GM18868 (cell line): ENCODE measurements around the gene CPA5.
"Not testable (repeated sequence)": the region's sequence is repeated elsewhere in the genome, so short reads cannot be mapped to it uniquely, and the experiment has no call there.

Experiments used
- ATAC-seq: cut with Tn5 transposase; IDR thresholded peaks from one replicate; pipeline ENCODE4 v1.9.1; 2021; ENCODE audit warnings: mild to moderate bottlenecking, moderate library complexity; ENCODE audit not compliant: unreplicated experiment

Gene CPA5

DNA sequence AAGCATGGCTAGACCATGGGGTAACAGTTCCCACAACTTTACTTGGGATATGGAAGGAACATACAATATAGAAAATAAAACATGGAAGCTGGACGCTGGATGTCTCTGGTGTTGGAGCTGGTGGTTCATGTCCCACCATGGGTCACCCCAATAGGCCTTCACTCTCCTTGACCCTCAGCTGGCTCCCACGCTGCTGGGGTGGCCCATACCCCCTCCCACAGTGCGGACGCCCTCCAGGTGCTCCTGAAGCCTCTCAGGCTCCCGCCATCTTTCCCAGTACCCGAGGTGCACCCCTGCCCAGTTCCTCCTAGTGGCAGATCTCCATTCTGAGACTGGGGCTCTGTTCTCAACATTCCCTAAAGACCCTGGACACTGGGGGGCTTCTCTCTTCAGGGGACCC, 29.9 kb downstream of the CPA5 start:
- no peak for ATAC-seq

DNA sequence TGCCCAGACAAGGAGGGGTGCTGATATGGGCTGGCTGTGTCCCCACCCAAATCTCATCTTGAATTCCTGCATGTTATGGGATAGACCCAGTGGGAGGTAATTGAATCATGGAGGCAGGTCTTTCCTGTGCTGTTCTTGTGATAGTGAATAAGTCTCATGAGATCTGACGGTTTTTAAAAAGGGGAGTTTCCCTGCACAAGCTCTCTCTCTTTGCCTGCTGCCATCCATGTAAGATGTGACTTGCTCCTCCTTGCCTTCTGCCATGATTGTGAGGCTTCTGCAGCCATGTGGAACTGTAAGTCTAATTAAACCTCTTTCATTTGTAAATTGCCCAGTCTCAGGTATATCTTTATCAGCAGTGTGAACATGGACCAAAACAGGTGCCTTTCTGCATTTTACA, 31.8 kb downstream of the CPA5 start:
- ATAC-seq = not testable (repeated sequence)

DNA sequence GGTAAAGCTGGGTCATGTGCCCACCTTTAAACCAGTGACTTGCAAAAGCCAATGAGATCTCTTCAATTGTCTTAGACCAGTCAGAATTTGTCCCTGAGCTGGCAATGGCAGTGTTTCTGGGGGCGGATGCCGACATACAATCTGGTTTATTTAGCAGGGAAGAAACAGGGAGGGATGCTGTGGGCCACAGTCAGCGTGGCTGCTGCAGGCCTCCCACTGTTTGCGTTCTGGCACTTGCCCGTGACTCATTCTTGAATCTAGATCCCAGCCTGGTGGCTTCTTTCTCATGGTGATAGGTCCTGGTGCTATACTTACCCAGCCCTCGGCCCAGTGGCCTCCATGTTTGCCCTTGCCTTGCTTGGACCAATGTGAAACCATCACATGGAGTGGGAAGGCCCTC, 32.6 kb downstream of the CPA5 start:
- ATAC-seq = no peak

DNA sequence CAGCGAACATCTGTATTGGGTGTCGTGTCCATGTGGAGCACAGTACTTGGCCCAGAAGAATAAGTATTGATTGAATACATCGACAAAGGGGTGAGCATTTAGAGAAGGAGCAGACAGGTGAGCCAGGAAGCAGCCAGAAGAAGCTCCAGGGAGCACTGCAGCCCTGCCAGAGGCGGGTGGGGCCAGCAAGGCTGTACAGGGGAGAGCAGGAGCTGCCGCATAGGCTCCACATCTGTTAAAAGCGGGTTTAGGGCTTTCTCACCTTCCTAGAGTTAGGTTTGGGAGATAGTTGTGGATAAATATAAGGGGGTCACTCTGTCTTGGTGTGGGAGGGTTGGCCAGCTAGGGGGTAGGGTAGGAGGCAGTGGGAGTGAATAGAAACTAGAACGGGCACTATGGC, 34.4 kb downstream of the CPA5 start:
- no peak for ATAC-seq

DNA sequence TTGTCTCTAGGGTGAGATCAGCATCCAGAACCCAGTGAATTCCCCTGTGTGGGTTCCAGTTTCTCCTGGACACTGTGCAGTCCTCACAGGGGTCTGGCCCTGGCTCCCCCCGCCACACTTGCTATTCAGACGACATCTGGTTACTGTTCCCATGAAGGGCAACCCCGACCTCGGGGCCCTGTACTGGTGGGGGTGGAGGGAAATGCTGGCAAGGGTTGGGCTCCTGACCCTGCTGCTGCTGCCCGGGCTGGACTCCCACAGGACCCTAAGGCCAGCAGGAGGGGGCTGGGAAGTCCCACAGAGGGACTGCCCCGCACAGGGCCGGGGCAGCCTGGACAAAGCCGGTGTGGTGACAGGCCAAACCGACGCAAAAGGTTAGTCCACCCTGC, 34.9 kb downstream of the CPA5 start:
- no peak for ATAC-seq

DNA sequence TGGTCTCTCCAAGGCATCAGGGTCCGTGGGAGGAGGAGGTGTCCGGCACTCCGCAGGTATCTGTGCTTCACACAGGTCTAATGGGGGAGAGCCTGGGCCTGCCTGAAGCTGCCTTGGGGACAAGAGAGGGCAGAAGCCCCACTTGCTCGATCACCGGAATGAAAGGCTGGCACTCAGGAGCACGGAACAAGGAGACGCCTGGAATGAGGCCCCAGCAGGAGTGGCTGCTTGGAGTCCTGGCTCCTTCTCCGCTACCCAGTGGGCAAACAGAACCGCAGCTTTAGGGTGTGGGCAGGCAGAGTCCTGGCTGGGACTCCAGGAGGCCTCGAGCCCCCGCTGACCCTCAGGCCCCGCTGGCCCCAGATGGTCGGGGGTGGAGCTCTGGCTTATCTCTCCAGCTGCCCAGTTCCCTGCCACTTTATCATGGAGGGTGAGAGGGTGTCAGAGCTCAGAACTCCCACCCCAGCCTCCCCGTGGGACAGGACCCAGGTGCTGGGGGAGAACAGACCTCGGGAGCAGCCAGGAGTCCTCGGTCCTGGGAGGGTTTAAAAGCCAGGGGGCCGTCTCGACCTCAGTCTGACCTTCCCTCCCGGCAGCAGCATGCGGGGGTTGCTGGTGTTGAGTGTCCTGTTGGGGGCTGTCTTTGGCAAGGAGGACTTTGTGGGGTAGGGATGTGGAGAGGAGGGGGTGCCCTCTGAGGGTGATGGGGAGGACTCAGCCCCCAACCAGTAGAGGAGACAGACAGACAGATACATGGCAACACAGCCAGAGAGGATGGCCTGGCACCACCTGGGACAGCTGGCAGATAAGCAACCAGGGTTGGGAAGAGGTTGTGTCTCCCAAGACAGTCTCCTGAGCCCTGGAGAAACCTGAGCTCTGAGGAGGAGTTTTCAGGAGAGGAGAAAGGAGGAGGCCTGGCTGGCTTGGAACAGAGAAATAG, 35.6 kb downstream of the CPA5 start, which contains the start of gene CPA1:
CPA1 (plus strand) TSS at position 574 of the 940 bp plus-strand sequence; CDS start at position 601, 27 bp downstream.
- ATAC-seq = no peak

DNA sequence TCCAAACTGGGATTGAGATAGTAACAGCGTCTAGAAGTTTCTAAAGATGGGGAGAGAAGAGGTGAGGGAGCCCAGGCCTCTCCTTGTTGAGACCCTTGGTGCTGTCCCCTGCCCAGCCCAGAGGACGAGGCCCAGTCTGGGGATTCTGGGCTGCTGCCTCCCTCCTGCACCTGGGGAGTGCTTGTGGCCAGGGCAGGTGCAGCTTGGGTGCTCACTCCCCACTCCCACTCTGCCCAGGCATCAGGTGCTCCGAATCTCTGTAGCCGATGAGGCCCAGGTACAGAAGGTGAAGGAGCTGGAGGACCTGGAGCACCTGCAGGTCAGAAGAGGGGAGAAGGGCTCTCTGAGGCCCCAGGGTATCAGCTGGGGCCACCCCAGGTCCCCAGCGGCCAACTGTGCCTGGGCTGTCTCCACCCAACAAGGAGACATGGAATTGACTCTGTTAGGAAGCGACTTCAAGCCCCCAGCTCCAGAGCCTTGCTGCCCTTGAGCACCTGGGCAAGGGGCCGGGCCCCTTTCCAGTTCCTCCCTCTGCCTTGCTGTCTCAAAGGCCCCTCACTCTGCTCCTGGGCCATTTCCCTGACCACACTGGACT, 36.3 kb downstream of the CPA5 start:
- ATAC-seq = no peak

DNA sequence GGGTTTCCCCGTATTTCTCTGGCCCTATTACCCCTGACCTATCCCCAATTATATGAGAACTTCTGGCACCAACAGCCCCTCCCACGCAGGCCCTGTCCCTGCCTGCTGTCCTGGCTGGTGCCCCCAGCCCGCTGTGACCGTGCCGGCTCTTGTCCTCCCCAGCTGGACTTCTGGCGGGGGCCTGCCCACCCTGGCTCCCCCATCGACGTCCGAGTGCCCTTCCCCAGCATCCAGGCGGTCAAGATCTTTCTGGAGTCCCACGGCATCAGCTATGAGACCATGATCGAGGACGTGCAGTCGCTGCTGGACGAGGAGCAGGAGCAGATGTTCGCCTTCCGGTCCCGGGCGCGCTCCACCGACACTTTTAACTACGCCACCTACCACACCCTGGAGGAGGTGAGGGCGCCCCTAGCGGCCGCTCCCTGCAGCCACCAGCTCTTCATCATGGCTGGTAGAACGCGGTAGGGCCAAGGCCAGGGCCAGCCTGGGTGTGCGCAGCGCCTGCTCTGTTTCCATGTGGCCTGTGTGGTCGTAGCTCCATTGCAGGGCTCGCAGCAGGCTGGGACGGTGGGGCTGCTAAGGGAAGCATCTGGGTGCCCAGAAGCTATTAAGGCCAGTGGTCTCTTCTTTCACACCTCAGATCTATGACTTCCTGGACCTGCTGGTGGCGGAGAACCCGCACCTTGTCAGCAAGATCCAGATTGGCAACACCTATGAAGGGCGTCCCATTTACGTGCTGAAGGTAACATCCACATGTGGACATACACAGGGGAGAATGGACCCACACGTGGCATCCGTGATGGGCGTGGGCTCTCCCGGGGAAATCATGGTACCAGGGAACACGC, 37.1 kb downstream of the CPA5 start:
- no peak for ATAC-seq

DNA sequence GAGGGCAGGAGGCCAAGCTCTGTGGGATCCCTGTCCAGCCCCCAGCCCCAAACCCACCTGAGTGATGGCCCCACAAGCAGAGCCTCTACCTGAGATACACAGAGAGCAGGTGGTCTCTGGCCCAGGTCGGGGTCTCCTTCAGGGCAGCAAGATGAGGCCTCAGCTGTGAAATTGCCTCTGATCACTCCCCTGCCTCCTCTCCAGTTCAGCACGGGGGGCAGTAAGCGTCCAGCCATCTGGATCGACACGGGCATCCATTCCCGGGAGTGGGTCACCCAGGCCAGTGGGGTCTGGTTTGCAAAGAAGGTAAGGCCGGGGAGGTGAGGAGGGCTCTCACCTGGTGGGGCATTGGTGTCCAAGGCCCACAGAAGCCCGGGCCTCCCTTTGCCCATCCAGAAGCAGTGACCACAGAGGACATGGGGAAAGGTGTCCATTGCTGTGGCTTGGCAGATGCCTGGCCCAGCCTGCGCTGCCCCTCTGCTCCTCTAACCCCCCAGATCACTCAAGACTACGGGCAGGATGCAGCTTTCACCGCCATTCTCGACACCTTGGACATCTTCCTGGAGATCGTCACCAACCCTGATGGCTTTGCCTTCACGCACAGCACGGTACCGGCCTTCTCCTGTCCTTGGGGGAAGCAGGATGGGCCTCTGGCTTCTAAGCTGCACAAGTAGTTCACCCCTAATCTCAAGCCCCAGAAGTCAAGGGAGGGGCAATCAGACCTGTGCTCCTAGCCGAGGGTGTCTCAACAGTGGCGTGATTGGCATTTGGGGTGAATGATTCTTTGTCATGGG, 38.8 kb downstream of the CPA5 start:
- no peak for ATAC-seq

DNA sequence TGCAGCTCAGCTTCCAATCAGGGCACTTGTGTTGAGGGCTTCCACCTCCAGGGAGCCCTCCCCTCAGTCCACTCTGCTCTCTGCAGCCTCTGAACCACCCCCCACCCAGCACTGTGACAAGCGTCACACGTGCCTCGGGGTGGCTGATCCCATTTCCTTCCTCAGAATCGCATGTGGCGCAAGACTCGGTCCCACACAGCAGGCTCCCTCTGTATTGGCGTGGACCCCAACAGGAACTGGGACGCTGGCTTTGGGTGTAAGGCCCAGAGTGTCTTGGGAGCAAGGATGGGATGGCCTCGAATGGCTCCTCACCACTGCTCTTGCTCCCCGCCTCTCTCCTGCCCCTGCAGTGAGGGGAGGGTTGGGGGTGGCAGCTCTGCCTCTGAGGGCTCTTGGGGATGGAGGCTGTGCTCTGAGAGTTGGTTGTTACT, 39.8 kb downstream of the CPA5 start:
- no peak for ATAC-seq

DNA sequence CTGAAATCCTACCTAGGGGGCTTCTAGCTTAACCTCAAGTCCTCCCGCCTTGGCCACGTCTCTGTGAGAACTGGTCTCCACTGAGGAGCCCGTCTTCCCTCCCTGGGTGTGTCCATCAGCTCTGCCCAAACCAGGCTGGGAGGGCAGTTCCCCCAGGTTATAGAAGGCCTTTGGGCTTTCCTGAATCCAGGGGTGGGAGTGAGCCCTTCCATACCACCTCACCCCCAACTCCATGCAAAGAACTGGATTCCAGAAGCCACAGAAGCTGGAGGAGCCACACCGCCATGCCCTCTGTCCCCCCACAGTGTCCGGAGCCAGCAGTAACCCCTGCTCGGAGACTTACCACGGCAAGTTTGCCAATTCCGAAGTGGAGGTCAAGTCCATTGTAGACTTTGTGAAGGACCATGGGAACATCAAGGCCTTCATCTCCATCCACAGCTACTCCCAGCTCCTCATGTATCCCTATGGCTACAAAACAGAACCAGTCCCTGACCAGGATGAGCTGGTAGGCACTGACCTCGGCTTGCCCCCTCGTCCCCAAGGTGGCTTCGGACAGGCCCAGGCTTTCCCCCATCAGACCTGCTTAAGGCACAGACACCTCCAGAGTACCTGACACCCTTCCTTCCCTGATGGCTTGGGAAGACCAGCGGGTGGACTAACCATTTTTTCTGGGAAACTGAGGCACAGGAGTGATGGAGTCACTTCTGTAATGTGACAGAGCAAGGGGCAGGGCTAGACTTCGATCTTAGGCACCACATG, 40.4 kb downstream of the CPA5 start:
- no peak for ATAC-seq

DNA sequence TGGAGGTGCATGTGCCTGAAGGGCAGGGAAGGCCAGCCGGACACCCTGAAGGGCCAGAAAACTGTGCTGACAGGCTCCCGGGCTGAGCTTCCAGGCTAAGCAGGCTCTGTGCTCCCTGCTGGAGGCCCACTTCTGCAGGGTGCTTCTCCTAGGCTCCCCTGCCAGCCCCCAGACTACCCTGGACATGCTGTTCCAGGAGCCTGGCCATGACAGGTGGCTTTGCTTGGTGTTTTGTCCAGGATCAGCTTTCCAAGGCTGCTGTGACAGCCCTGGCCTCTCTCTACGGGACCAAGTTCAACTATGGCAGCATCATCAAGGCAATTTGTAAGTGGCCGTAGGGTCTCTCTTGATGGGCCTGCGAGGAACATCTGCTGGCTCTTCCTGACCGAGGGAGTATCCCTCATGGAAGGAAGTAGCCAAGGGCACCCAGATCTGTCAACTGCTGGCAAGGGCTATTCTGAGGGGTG, 41.0 kb downstream of the CPA5 start:
- ATAC-seq = no peak

DNA sequence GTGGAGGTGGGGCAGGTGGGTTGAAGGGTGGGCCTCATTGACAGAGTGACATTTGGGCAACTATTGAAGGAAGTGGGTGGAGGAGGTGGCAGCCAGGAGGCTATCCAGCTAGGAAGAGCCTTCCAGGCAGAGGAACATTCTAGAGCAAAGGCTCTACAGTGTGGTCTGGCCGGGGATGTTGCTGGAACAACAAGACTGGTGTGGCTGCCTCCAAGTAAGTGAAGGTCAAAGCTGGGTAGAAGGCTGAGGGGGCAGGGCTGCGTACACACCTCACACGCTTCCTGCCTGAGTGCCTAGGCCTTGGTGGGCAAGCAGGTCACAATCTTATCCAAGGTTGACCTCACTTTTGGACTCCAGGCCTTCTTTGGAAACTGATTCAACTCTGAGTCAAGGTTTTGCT, 42.3 kb downstream of the CPA5 start:
- no peak for ATAC-seq

DNA sequence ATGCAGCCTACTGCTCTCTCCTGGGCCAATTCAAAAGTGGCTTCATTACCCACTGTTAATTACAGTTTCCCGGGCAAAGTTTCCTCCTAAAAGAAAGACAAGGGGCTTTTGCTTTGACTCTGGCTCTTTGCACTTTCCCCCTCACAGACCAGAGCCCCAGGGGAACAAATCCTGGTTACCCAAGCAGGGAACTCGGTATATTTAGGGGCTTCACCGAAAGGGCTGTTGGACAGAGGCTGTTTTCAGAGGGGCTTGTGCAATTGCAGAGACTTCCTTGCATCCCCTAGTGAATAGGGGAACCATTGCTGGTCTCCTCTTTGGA, 42.7 kb downstream of the CPA5 start:
- ATAC-seq = no peak

DNA sequence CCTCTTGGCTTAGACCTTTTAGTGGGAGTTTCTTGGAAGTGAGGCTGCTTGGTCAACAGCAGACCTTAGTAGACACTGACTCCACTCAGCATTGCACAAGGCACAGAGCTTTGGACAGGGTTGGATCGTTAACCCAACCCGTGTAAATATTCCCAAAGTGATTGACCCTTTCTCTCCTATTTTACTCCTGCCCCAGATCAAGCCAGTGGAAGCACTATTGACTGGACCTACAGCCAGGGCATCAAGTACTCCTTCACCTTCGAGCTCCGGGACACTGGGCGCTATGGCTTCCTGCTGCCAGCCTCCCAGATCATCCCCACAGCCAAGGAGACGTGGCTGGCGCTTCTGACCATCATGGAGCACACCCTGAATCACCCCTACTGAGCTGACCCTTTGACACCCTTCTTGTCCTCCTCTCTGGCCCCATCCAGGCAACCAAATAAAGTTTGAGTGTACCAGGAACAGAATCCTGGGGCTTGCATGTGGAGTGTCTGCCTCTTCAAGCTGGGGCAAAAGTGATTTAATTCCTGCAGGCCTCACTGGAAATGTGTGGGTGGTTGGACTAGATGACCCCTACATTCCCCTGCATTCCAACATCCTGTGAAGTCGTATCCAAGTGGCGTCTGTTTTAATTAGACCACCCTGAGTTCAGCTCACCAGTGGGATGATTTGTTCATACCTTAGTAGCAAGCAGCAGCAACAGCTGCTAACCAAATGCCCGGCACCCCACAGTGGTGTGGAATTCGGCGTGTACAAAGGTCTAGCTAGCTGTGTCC, 43.2 kb downstream of the CPA5 start:
- no peak for ATAC-seq

DNA sequence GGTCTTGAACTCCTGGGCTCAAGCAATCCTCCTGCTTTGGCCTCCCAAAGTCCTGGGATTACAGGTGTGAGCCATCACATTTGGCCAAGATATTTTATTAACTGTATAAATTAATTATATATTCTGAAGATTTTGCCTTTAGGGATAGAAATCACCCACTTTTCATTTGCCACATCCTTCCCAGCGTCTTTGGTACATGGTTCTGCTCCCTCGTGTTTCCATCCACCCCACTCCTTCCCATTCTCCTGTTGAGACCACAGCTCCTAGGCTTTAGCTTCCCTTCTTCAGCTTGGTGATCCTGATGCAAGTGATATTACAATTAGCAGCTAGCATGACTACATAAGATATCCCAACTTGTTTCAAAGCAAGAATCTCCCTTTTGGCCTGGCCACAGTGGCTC, 44.1 kb downstream of the CPA5 start:
- ATAC-seq = no peak

DNA sequence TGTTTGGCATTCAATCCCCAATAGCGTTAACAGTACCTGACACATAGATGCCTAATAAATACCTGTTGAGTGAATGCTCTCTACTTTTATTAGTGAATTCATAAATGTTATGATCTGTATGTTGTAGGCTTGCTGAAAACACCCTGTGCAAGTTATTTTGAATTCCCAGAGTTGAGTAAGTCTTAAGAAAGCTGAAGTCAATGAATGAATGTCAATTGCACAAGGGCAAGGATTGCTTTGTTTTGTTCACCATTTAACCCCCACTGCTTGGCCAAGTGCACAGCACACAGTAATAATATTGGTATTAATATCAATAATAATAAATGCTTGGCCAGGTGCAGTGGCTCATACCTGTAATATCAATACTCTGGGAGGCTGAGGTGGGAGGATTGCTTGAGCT, 45.9 kb downstream of the CPA5 start:
- no peak for ATAC-seq

DNA sequence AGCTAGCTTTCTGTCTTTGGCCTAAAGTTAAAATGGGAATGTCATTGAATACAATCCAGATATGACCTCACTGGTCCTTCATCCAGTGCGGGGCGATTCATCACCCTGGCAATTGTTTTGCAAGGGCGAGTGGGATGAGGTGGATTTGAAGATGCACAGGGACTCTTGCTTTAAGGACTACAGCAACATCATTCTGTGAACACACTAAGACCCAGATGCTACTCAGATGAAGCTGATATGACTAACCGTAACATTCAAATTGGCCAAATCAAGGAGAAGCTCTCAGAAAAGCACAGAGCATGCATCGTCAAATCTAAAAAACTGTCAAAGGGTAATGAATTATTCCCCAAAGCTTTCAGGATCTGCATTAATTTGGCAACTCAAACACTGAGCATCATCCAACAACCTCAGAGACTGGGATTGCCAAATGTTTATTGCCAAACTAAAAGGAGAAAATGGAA, 48.5 kb downstream of the CPA5 start:
- no peak for ATAC-seq

DNA sequence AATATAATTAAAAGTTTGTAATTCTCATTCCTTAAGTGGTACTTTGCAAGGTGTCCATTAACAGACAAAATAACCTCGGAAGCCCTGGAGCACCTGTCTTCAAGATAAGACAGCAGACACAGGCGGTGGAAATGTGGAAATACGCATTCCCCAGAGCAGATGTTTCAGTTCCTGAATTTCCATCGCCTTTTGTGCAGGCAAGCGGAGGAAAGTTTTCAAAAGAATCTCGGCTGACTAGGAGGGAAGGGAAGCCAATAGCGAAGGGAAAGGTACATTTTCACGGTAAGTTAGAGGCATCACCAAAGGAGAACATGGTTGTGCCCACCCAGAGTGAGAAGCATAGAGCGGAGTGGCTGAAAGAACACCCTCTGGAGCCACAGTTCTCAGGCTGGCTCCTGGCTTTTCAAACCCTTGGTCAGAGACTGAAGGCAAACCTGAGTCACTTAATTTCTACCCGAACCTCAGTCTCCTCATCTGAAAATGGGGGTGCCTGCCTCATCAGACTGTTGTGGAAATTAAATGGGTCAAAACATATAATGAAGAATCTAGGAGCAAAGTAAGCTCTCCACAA, 49.3 kb downstream of the CPA5 start:
- no peak for ATAC-seq
